ENCODE results near the gene RASSF3. TPM values are rescaled to one million over a fixed set of nuclear protein-coding genes. Genes with fewer than 3 reads are reported as not detected.
"Not testable (repeated sequence)": the region's sequence is repeated elsewhere in the genome, so short reads cannot be mapped to it uniquely, and the experiment has no call there.

The RASSF3 gene
- total RNA-seq, 2 experiments from 2014 or later, result 118 to 127 TPM

GRCh38 chr12:64687816-64688215 is 77.5 kb downstream of the RASSF3 start:
- Histone ChIP-seq H3K27ac (ENCODE audit: low read depth in 1 of 2, low read length in 2 of 2) (peak overlapping the region; percentile 42 to 58), H3K9me3 (ENCODE audit: control insufficient read depth in 1 of 2, insufficient read depth in 1 of 2, low read length in 2 of 2) (no peaks in the 10 kb centered on the region), H3K4me3 (ENCODE audit: low read length) (no peak overlapping the region), H3K36me3 (ENCODE audit: insufficient read depth, low read length) (peaks cover 61% of the 10 kb centered on the region), H3K4me1 (ENCODE audit: insufficient read depth, low read length) (peaks cover 97% of the 10 kb centered on the region), H3K27me3 (ENCODE audit: control insufficient read depth in 1 of 2, insufficient read depth in 2 of 2, low read length in 2 of 2) (no peaks in the 10 kb centered on the region)
- H3K27ac Mint-ChIP-seq, result peak overlapping the region; percentile 98
- POLR2A ChIA-PET, result interaction anchor here (0.8 to 26.2 kb wide), 8 partner anchors 10 to 78 kb away, joined by 3 to 808 read pairs (median 6); partner anchors contain the start of gene RASSF3
- peak overlapping the region; percentile 36 for H3K4me3 Mint-ChIP-seq
- no peaks in the 10 kb centered on the region for H3K27me3 Mint-ChIP-seq
- DNase-seq (peak in 3 of 14 experiments; percentile 34 to 40 (median 37)), ATAC-seq (ENCODE audit: poor library complexity) (no peak)
- intact Hi-C loops (cut with DNase I, micrococcal nuclease), result no loop called here
- CTCF ChIA-PET, result interaction anchor here (1.3 to 2.7 kb wide), 3 partner anchors 10 to 45 kb away, joined by 4 to 12 read pairs (median 4); no protein-coding TSS in a partner anchor
- TF ChIP-seq, protein P1, sequence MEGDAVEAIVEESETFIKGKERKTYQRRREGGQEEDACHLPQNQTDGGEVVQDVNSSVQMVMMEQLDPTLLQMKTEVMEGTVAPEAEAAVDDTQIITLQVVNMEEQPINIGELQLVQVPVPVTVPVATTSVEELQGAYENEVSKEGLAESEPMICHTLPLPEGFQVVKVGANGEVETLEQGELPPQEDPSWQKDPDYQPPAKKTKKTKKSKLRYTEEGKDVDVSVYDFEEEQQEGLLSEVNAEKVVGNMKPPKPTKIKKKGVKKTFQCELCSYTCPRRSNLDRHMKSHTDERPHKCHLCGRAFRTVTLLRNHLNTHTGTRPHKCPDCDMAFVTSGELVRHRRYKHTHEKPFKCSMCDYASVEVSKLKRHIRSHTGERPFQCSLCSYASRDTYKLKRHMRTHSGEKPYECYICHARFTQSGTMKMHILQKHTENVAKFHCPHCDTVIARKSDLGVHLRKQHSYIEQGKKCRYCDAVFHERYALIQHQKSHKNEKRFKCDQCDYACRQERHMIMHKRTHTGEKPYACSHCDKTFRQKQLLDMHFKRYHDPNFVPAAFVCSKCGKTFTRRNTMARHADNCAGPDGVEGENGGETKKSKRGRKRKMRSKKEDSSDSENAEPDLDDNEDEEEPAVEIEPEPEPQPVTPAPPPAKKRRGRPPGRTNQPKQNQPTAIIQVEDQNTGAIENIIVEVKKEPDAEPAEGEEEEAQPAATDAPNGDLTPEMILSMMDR (IDR thresholded peaks at IDR 0.05), result no peak
- H3K4me1 Mint-ChIP-seq (ENCODE audit: low read depth), result peaks cover 73% of the 10 kb centered on the region
- H3K9me3 Mint-ChIP-seq, result no peaks in the 10 kb centered on the region
- peaks cover 78% of the 10 kb centered on the region for H3K36me3 Mint-ChIP-seq (ENCODE audit: low read depth)

GRCh38 chr12:64688219-64688618 is 77.9 kb downstream of the RASSF3 start:
- Mint-ChIP-seq H3K36me3 (ENCODE audit: low read depth) (peaks cover 82% of the 10 kb centered on the region), H3K9me3 (no peaks in the 10 kb centered on the region), H3K4me1 (ENCODE audit: low read depth) (peaks cover 71% of the 10 kb centered on the region), H3K27ac (peak overlapping the region; percentile 98), H3K4me3 (peak overlapping the region; percentile 36), H3K27me3 (no peaks in the 10 kb centered on the region)
- H3K4me3 ChIP-seq (ENCODE audit: low read length), result no peak overlapping the region
- POLR2A ChIA-PET, result interaction anchor here (0.8 to 26.2 kb wide), 9 partner anchors 9 to 79 kb away, joined by 3 to 808 read pairs (median 6); partner anchors contain the start of gene RASSF3
- H3K4me1 ChIP-seq (ENCODE audit: insufficient read depth, low read length), result peaks cover 96% of the 10 kb centered on the region
- H3K27me3 ChIP-seq (ENCODE audit: control insufficient read depth in 1 of 2, insufficient read depth in 2 of 2, low read length in 2 of 2), result no peaks in the 10 kb centered on the region
- DNase-seq (peak in 2 of 14 experiments; percentile 42 to 51), ATAC-seq (ENCODE audit: poor library complexity) (no peak)
- CTCF ChIA-PET, result interaction anchor here (1.3 to 2.7 kb wide), 4 partner anchors 10 to 139 kb away, joined by 4 to 12 read pairs (median 8); no protein-coding TSS in a partner anchor
- TF ChIP-seq, protein P1 (IDR thresholded peaks at IDR 0.05), result no peak
- peaks cover 65% of the 10 kb centered on the region for H3K36me3 ChIP-seq (ENCODE audit: insufficient read depth, low read length)
- peak overlapping the region; percentile 42 to 58 for H3K27ac ChIP-seq (ENCODE audit: low read depth in 1 of 2, low read length in 2 of 2)
- intact Hi-C loops (cut with DNase I, micrococcal nuclease), result no loop called here
- H3K9me3 ChIP-seq (ENCODE audit: control insufficient read depth in 1 of 2, insufficient read depth in 1 of 2, low read length in 2 of 2), result no peaks in the 10 kb centered on the region

DNA sequence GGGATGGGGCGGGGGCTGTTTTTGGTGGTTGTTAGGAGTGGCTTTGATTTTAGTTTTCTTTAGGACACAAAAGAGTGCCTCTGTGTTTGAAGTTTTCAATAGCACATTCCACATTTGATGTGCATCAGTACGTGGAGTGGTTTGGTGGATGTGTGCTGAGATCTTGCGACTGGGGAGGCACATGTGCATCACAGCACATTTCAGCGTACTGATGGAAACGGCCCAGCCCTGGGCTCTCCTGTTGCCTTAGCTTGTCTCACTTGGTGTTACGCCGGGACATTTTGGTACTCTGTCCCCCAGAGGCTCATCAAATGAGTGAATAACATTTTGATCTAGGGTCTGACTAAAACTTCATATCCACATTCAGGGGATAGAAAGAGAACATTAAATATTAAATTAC is 78.4 kb downstream of the RASSF3 start:
- no peaks in the 10 kb centered on the region for H3K9me3 ChIP-seq (ENCODE audit: control insufficient read depth in 1 of 2, insufficient read depth in 1 of 2, low read length in 2 of 2)
- ChIA-PET CTCF (interaction anchor here (1.3 to 2.7 kb wide), 4 partner anchors 9 to 139 kb away, joined by 4 to 12 read pairs (median 8); no protein-coding TSS in a partner anchor), POLR2A (interaction anchor here (0.8 to 26.2 kb wide), 9 partner anchors 9 to 79 kb away, joined by 3 to 808 read pairs (median 6); partner anchors contain the start of gene RASSF3)
- H3K4me3 Mint-ChIP-seq, result peak overlapping the region; percentile 36
- H3K4me1 ChIP-seq (ENCODE audit: insufficient read depth, low read length), result peaks cover 96% of the 10 kb centered on the region
- H3K4me3 ChIP-seq (ENCODE audit: low read length), result no peak overlapping the region
- H3K27ac ChIP-seq (ENCODE audit: low read depth in 1 of 2, low read length in 2 of 2), result peak overlapping the region; percentile 42 to 58
- TF ChIP-seq, protein P1 (IDR thresholded peaks at IDR 0.05), result no peak
- no peaks in the 10 kb centered on the region for H3K9me3 Mint-ChIP-seq
- H3K36me3 Mint-ChIP-seq (ENCODE audit: low read depth), result peaks cover 82% of the 10 kb centered on the region
- peak in 1 of 14 experiments; percentile 38 for DNase-seq
- H3K27me3 Mint-ChIP-seq, result no peaks in the 10 kb centered on the region
- intact Hi-C loops (cut with DNase I, micrococcal nuclease), result no loop called here
- peaks cover 70% of the 10 kb centered on the region for H3K36me3 ChIP-seq (ENCODE audit: insufficient read depth, low read length)
- peaks cover 69% of the 10 kb centered on the region for H3K4me1 Mint-ChIP-seq (ENCODE audit: low read depth)
- ATAC-seq (ENCODE audit: poor library complexity), result no peak
- H3K27me3 ChIP-seq (ENCODE audit: control insufficient read depth in 1 of 2, insufficient read depth in 2 of 2, low read length in 2 of 2), result no peaks in the 10 kb centered on the region
- peak overlapping the region; percentile 98 for H3K27ac Mint-ChIP-seq

- H3K4me1 ChIP-seq (ENCODE audit: insufficient read depth, low read length), result peaks cover 98% of the 10 kb centered on the region
- not testable (repeated sequence) for H3K4me3 Mint-ChIP-seq; H3K9me3 ChIP-seq (ENCODE audit: control insufficient read depth in 1 of 2, insufficient read depth in 1 of 2, low read length in 2 of 2); H3K4me3 ChIP-seq (ENCODE audit: low read length); ATAC-seq (ENCODE audit: poor library complexity); H3K27me3 ChIP-seq (ENCODE audit: control insufficient read depth in 1 of 2, insufficient read depth in 2 of 2, low read length in 2 of 2); H3K9me3 Mint-ChIP-seq; H3K27me3 Mint-ChIP-seq; H3K27ac ChIP-seq (ENCODE audit: low read depth in 1 of 2, low read length in 2 of 2); DNase-seq
- intact Hi-C loops (cut with DNase I, micrococcal nuclease), result loop anchor here (5.0 to 10.0 kb wide), 2 partner anchors 38 to 285 kb away; partner anchors contain the start of gene XPOT (in 1 of the 2)
- peaks cover 85% of the 10 kb centered on the region for H3K36me3 ChIP-seq (ENCODE audit: insufficient read depth, low read length)
- Mint-ChIP-seq H3K36me3 (ENCODE audit: low read depth) (peaks cover 85% of the 10 kb centered on the region), H3K27ac (peak overlapping the region; percentile 98), H3K4me1 (ENCODE audit: low read depth) (peaks cover 70% of the 10 kb centered on the region)
- ChIA-PET CTCF (interaction anchor here (1.5 to 2.7 kb wide), 4 partner anchors 8 to 141 kb away, joined by 3 to 12 read pairs (median 12); no protein-coding TSS in a partner anchor), POLR2A (interaction anchor here (0.6 to 26.2 kb wide), 3 partner anchors 20 to 479 kb away, joined by 3 to 808 read pairs (median 4); partner anchors contain the start of gene LEMD3)
These were observed 79.9 kb downstream of the RASSF3 start for GRCh38 chr12:64690236-64690635.
